CD4-positive, alpha-beta T cell treated with Interleukin-21 for 1 hour (primary cell): ENCODE results near the gene IQSEC1.
A peak's percentile ranks its signal among the peaks of the same experiment; 100 is the strongest.

Experiments used
- DNase-seq: peaks from one replicate; pipeline ENCODE4 v3.0.0-alpha.2; 2020

Gene IQSEC1

GRCh38 chr3:13025778-13026518 is 47.3 kb downstream of the IQSEC1 start:
- no peak for DNase-seq

DNA sequence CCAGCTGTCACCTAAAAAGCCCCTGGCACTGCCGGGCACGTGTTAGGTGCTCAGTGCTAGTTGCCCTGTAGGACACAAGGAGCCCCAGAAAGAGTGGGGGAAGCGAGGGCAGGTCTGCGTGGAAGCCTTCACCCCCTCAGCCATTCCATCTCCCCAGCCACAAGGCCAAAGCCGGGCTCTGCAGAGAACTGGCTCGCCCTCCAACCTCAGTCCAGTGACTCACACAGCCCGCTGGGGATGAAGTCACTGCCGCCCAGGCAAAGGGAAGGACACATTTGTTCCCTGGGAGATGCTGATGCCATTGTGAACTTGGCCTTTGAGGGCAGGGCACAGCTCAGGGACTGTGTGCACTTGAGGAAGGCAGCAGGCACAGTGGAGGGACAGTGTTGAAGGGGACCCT is 48.1 kb downstream of the IQSEC1 start:
- DNase-seq: no peak

- no peak for DNase-seq
Observed at GRCh38 chr3:13024765-13025065, 48.5 kb downstream of the IQSEC1 start.

GRCh38 chr3:13023971-13024764 is 49.1 kb downstream of the IQSEC1 start:
- no peak for DNase-seq

GRCh38 chr3:13023235-13023970 is 49.8 kb downstream of the IQSEC1 start:
- DNase-seq: no peak

GRCh38 chr3:13022348-13023234 is 50.6 kb downstream of the IQSEC1 start:
- no peak for DNase-seq

- DNase-seq: no peak
Observed at GRCh38 chr3:13021141-13022114, 51.8 kb downstream of the IQSEC1 start.

DNA sequence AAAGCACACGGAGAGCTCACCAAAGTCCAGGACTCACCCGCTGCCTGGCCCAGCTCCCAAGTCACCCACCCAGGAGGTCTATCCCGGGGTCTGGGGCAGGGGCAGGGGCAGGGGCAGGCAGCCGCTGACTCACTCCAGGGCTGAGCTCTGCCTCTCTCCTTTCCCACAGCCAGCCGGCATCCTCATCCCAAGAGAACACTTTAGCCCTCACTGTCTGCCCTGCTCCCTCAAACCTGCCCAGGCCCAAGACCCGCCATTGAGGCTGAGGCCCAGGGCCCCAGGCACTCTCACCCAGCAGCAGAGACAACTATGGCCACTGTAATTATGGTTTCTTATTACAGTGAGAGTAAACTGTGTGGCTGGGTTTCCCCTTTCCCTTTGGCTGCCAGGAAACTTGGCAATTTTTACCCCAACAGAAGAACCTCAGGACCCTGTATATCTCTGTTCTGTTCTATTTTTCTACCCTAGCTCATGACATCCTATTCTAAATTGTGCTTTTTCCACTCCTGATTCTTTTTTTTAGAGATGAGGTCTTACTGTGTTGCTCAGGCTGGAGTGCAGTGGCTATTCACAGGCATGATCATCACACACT is 53.0 kb downstream of the IQSEC1 start:
- DNase-seq: no peak

DNA sequence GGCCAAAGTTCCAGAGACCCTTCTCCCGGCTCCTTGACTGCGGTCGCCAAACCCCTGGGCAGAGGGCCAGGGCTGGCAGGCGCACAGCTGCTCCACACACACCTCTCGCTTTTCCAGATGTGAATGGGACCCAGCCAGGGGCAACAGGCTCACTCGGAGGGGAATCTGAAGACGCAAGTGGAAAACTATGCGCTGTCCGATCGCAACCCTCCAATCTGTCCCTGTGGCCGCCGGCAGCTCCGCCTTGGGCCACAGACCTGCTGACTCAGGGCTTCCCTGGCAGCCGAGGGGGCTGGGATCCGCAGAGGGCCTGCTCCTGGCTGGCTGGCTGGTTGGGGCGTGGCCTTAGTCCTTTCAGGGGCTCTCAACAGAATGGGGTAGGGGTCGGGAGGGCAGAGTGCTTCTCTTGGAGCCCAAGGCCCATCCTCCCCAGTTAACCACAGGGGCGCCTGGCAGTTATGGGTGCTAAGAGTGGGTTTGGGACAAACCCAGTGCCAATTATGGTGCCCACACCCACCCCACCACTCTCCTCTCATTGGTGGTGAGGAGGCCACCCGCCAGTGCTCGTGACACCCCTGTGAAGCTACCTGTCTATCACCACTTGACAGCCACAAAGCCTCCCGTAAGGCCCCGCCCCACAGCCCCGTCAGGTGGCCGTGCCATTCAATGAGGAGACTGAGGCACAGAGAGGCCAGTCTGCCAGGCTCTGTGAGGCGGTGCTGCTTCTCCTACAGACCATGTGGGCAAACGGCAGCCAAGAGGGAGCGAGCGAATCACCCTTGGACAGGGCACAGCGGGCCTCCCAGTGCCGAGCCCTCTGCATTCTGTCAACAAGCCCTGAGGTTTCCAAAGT is 53.8 kb downstream of the IQSEC1 start:
- no peak for DNase-seq

DNA sequence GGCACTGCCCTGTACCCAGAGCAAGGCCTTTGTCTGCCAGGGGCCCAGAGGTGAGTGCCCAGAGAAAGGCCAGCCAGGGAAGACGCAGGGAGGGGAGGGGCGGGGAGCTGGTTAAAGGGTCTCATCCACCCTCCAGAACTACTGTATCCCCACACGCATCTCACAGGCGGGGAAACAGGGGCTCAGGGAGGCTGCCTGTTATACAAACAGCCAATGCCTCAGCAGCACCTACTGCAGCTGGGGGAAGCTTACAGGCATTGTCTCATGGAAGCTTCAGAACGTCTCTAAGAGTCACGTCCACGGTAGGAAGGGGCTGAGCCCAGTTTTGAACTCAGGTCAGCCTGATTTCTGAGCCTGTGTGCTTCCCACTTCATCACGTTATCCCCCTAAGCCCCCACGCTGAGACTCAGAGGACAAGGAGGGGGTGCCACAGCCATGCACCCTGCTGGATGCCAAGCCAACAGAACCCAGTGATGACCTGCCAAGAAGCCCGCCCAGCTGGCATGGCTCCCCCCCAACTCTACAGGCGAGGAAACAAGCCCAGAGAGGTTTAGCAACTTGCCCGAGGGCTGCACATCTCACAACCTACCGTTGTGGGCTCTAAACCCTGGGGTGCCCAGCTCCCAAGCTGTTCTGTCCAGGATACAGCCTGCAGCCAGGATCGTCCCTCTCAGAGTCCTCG is 54.5 kb downstream of the IQSEC1 start:
- DNase-seq: no peak

- DNase-seq: no peak
Observed at GRCh38 chr3:13018043-13018451, 55.2 kb downstream of the IQSEC1 start.

DNA sequence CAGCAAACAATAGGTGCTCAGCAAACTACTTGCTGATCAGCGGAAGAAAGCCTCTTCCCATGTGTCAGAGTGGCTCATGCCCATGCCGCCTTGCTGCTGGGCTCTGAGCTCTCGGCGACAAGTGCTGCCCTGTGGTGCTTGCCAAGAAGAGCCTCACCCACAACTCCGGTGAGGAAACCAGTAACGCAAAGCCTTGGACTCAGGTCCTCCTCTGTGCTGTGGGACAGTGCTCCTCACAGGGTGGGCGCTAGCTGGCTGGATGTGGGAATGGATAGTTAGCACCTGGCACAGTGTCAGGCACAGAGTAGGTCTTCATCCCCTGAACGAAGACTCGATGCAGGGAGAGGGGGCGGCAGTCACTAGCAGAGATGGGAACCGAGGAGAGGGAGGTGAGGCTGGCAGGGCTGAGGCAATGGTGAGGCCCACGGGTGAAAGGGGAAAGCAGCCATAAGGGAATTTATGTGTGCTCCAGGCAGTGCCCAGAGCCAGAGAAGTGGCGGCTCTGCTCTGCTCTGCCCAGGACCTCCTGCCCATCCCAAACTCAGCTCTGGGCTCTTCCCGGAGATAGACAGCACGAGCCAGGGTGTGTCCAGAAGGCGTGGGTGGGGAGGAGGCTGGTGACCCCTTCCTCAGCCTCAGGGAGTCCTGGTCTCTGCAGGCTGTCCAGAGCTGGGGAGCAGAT is 55.7 kb downstream of the IQSEC1 start:
- no peak for DNase-seq

DNA sequence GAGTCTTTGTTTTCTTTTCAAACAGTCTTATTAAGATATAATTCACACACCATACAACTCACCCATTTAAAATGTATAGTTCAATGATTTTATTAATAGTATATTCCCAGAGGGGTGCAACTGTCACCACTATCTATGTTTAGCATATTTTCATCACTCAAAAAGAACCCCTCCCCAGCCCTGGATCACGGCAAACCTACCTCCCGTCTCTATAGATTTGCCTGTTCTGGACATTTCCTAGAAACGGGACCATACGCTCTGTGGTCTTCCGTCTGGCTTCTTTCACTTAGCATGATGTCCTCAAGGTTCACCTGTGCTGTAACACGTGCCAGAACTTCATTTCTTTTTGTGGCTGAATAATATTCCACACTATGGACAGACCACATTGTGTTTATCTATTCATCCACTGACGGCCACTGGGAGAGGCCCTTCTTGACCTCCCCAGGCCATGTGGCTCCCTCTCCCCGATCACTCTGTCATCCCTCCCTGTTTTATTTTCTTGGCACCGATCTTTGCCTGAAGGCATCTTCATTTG is 56.4 kb downstream of the IQSEC1 start:
- DNase-seq: no peak

- peak; percentile 77 for DNase-seq
Observed at GRCh38 chr3:13016083-13016720, 57.0 kb downstream of the IQSEC1 start.

DNA sequence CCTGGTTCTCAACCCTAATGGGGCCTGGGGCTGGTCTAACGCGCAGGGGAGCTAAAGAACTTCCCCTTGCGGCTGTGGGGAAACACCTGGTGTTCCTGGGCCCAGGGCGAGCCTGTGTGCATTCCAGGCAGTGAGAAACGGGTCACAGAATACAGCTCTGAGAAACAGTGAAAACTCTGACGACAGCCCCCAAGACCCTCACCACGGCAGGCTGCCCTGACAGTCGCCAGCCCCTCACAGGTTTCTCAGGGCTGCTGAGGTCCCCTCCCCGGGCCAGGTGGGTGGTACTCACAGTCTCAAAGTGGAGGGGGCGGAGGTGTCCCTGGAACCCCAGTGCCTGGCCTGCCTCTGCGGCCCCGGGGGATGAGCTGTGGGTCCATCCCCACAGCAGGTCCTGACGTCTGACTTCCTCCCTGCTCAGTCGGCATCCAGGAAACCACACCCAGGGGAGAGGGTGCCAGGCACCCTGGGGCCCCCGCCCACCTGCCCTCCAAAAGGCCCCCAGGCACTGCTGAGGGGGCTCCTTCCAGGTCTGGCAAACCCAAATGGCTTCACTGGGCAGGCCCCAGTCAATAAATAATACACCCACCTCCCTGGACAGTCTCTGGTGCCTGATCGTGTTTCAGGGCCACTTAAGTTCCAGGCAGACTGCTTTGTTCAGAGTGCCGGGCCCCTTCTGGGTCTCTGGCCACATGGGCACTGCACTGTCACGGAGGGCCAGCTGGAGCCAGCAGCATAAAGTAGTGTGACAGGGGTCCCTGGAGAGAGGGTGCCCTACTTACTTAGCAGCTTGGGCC is 57.7 kb downstream of the IQSEC1 start:
- peak; percentile 87 for DNase-seq

GRCh38 chr3:13014755-13015285 is 58.4 kb downstream of the IQSEC1 start:
- DNase-seq: no peak
